ACHN (cell line): ENCODE results near the gene NTRK3.

Experiments
- DNase-seq: peaks from one replicate; pipeline ENCODE4 v3.0.0-alpha.2; 2015
- in situ Hi-C: cut with HindIII; loops from 2 replicates; pipeline ENCODE4 v1.10.0; 2017; ENCODE audit warnings: low sequenced_read_pairs, low pct_ligation_motif_present, low pct_unique_long_range_greater_than_20kb

The NTRK3 gene

GRCh38 chr15:88238618-88239430 is 17.7 kb downstream of the NTRK3 start:
- in situ Hi-C loops, result no loop called here
- DNase-seq, result no peak

- no peak for DNase-seq
- in situ Hi-C loops, result no loop called here
Measured at GRCh38 chr15:88234711-88235110, 21.8 kb downstream of the NTRK3 start.

- no peak for DNase-seq
Measured at GRCh38 chr15:88233921-88234320, 22.6 kb downstream of the NTRK3 start.

GRCh38 chr15:88232771-88233201 is 23.8 kb downstream of the NTRK3 start:
- in situ Hi-C loops, result no loop called here
- DNase-seq, result no peak

More at GRCh38 chr15:88233921-88234320, 22.6 kb downstream of the NTRK3 start:
- in situ Hi-C loops, result no loop called here

- no peak for DNase-seq
- in situ Hi-C loops, result no loop called here
Measured at GRCh38 chr15:88231909-88232644, 24.5 kb downstream of the NTRK3 start.

- in situ Hi-C loops, result no loop called here
- DNase-seq, result no peak
Measured at GRCh38 chr15:88230823-88231222, 25.7 kb downstream of the NTRK3 start.

- no peak for DNase-seq
- in situ Hi-C loops, result no loop called here
Measured at GRCh38 chr15:88225461-88225860, 31.1 kb downstream of the NTRK3 start.

GRCh38 chr15:88223084-88223483 is 33.5 kb downstream of the NTRK3 start:
- in situ Hi-C loops, result no loop called here
- no peak for DNase-seq

GRCh38 chr15:88221836-88222235 is 34.7 kb downstream of the NTRK3 start:
- no peak for DNase-seq
- in situ Hi-C loops, result no loop called here

- DNase-seq, result no peak
- in situ Hi-C loops, result no loop called here
Measured at GRCh38 chr15:88220443-88221335, 35.9 kb downstream of the NTRK3 start.

GRCh38 chr15:88219623-88220022 is 36.9 kb downstream of the NTRK3 start:
- in situ Hi-C loops, result no loop called here

GRCh38 chr15:88218557-88219221 is 37.9 kb downstream of the NTRK3 start:
- DNase-seq, result no peak
- in situ Hi-C loops, result no loop called here

More at GRCh38 chr15:88219623-88220022, 36.9 kb downstream of the NTRK3 start:
- DNase-seq, result no peak

- no peak for DNase-seq
- in situ Hi-C loops, result no loop called here
Measured at GRCh38 chr15:88215066-88215648, 41.4 kb downstream of the NTRK3 start.

GRCh38 chr15:88209111-88209510 is 47.4 kb downstream of the NTRK3 start:
- in situ Hi-C loops, result no loop called here
- DNase-seq, result no peak

GRCh38 chr15:88208396-88208795 is 48.1 kb downstream of the NTRK3 start:
- in situ Hi-C loops, result no loop called here
- DNase-seq, result no peak

GRCh38 chr15:88207565-88207964 is 49.0 kb downstream of the NTRK3 start:
- in situ Hi-C loops, result no loop called here
- DNase-seq, result no peak

GRCh38 chr15:88204584-88204983 is 52.0 kb downstream of the NTRK3 start:
- in situ Hi-C loops, result no loop called here
- no peak for DNase-seq

- in situ Hi-C loops, result no loop called here
Measured at GRCh38 chr15:88202231-88202630, 54.3 kb downstream of the NTRK3 start.

More at GRCh38 chr15:88202231-88202630, 54.3 kb downstream of the NTRK3 start:
- DNase-seq, result no peak
